Mesendoderm (in vitro differentiated cells): ENCODE results near the gene HAGHL. TPM values are rescaled to one million over a fixed set of nuclear protein-coding genes. Genes with fewer than 3 reads are reported as not detected.

Experiments
- DNase-seq: peaks from one replicate; pipeline ENCODE4 v3.0.0; 2013
- H2AK5ac ChIP-seq: 2 replicates; pipeline ENCODE4 v1.6.1; 2013; ENCODE audit warnings: low read length, inconsistent platforms
- H2BK120ac ChIP-seq: 2 replicates; pipeline ENCODE4 v1.6.1; 2013; ENCODE audit warnings: low read depth, mild to moderate bottlenecking, low read length, moderate library complexity, mixed read lengths
- H2BK15ac ChIP-seq: replicated peaks from 2 replicates; pipeline ENCODE4 v1.6.1; 2013; ENCODE audit warnings: low read depth, mild to moderate bottlenecking, moderate library complexity
- H2BK5ac ChIP-seq: 2 replicates; pipeline ENCODE4 v1.6.1; 2013; ENCODE audit warnings: low read length, inconsistent platforms
- H3K18ac ChIP-seq: 2 replicates; pipeline ENCODE4 v1.6.1; 2013; ENCODE audit warnings: mild to moderate bottlenecking, low read length, mixed read lengths
- H3K23ac ChIP-seq: one replicate; pipeline ENCODE4 v1.6.1; 2013; ENCODE audit warnings: low read length
- H3K27ac ChIP-seq: 2 replicates; pipeline ENCODE4 v1.5.1; 2013; ENCODE audit warnings: low read depth, mild to moderate bottlenecking, inconsistent platforms, low read length, moderate library complexity
- H3K27me3 ChIP-seq: 2 replicates; pipeline ENCODE4 v1.6.1; 2013; ENCODE audit warnings: low read length, control low read depth, mild to moderate bottlenecking, inconsistent platforms; ENCODE audit not compliant: insufficient read depth, poor library complexity
- H3K36me3 ChIP-seq: 2 replicates; pipeline ENCODE4 v1.6.1; 2013; ENCODE audit warnings: low read length, inconsistent platforms; ENCODE audit not compliant: control insufficient read depth, insufficient read depth
- H3K4ac ChIP-seq: one replicate; pipeline ENCODE4 v1.6.1; 2013; ENCODE audit warnings: low read depth, mild to moderate bottlenecking, low read length, moderate library complexity
- H3K4me1 ChIP-seq: 2 replicates; pipeline ENCODE4 v1.6.1; 2013; ENCODE audit warnings: low read depth, low read length, inconsistent platforms; ENCODE audit not compliant: control insufficient read depth
- H3K4me2 ChIP-seq: 2 replicates; pipeline ENCODE4 v1.6.1; 2013; ENCODE audit warnings: low read length
- H3K4me3 ChIP-seq: 2 replicates; pipeline ENCODE4 v1.5.1; 2013; ENCODE audit warnings: mild to moderate bottlenecking, low read length
- H3K56ac ChIP-seq: one replicate; pipeline ENCODE4 v1.6.1; 2013; ENCODE audit warnings: low read length
- H3K79me1 ChIP-seq: 2 replicates; pipeline ENCODE4 v1.6.1; 2013; ENCODE audit warnings: low read length, inconsistent platforms
- H3K79me2 ChIP-seq: 2 replicates; pipeline ENCODE4 v1.6.1; 2013; ENCODE audit warnings: mild to moderate bottlenecking, low read length; ENCODE audit not compliant: control insufficient read depth, insufficient read depth
- H3K9ac ChIP-seq: 2 replicates; pipeline ENCODE4 v1.6.1; 2013; ENCODE audit warnings: low read length, inconsistent platforms
- H4K5ac ChIP-seq: one replicate; pipeline ENCODE4 v1.6.1; 2013; ENCODE audit warnings: low read length
- H4K8ac ChIP-seq: one replicate; pipeline ENCODE4 v1.6.1; 2013; ENCODE audit warnings: low read depth, mild to moderate bottlenecking, control low read depth, low read length, moderate library complexity
- WGBS: extraction: QIAGEN DNeasy Blood & Tissue Kit; methylation state at CpG from one replicate; pipeline ENCODE4 v1.1.7; 2013; ENCODE audit warnings: low lambda C conversion rate, missing lambda C conversion rate; ENCODE audit not compliant: insufficient coverage; ENCODE audit errors: extremely low coverage; 5-methylcytosine and 5-hydroxymethylcytosine counted together
- small RNA-seq: library from polyadenylated mRNA; stranded (forward); fragments of <200 nt; extraction: miRNeasy Mini kit (QIAGEN cat#:217004); gene quantifications from one replicate; pipeline ENCODE3, GENCODE V24; 2013; ENCODE audit not compliant: insufficient read depth

Gene HAGHL

GRCh38 chr16:776824-777223 is 49.9 kb downstream of the HAGHL start:
- Histone ChIP-seq H4K5ac (no peak overlapping the region), H4K8ac (no peak overlapping the region), H3K4me3 (no peak overlapping the region), H3K56ac (no peak overlapping the region), H3K4me1 (no peaks in the 10 kb centered on the region), H2BK15ac (no peak overlapping the region), H3K79me2 (no peaks in the 10 kb centered on the region), H3K4ac (no peak overlapping the region), H3K79me1 (no peaks in the 10 kb centered on the region), H3K18ac (no peak overlapping the region), H2AK5ac (no peak overlapping the region), H2BK5ac (no peak overlapping the region), H3K4me2 (no peak overlapping the region), H2BK120ac (no peak overlapping the region), H3K27me3 (no peaks in the 10 kb centered on the region), H3K23ac (no peak overlapping the region), H3K36me3 (no peaks in the 10 kb centered on the region), H3K27ac (no peak overlapping the region), H3K9ac (no peak overlapping the region)
- no peak for DNase-seq
- no CpG with 5 or more reads among the region's 9 CpGs for WGBS

DNA sequence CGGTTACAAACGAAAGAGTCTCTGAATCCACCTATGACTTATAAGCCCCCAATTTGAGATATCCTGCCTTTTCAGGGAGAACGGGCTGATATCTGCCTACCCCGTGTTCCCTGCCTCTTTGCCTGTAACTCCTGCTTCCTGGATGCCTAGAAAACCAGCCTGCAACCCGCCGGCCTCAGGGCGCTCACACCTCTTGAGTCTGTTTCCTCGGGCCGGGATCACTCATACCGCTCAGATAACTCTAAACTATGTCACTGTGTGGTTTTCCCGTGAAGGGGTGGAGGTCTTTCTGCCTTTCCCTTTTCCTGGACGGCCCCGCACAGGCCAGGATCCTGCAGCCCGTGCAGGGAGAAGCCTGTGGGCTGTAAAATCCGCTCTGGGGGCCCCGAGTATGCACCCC is 50.9 kb downstream of the HAGHL start:
- WGBS = no CpG with 5 or more reads among the region's 16 CpGs
- Histone ChIP-seq H3K9ac (no peak overlapping the region), H3K27ac (no peak overlapping the region), H2BK15ac (no peak overlapping the region), H3K4me2 (no peak overlapping the region), H3K4me3 (no peak overlapping the region), H2AK5ac (no peak overlapping the region), H3K79me2 (no peaks in the 10 kb centered on the region), H3K27me3 (no peaks in the 10 kb centered on the region), H4K5ac (no peak overlapping the region), H2BK120ac (no peak overlapping the region), H3K23ac (no peak overlapping the region), H3K18ac (no peak overlapping the region), H2BK5ac (no peak overlapping the region), H3K56ac (no peak overlapping the region), H3K36me3 (no peaks in the 10 kb centered on the region), H3K4ac (no peak overlapping the region), H3K4me1 (no peaks in the 10 kb centered on the region), H4K8ac (no peak overlapping the region), H3K79me1 (no peaks in the 10 kb centered on the region)
- peak; percentile 41 for DNase-seq

- Histone ChIP-seq H3K4me3 (no peak overlapping the region), H3K9ac (no peak overlapping the region), H3K56ac (no peak overlapping the region), H3K23ac (no peak overlapping the region), H2BK15ac (no peak overlapping the region), H3K79me2 (no peaks in the 10 kb centered on the region), H3K27me3 (no peaks in the 10 kb centered on the region), H4K8ac (no peak overlapping the region), H3K4me1 (no peaks in the 10 kb centered on the region), H3K36me3 (no peaks in the 10 kb centered on the region), H3K4me2 (no peak overlapping the region), H3K27ac (no peak overlapping the region), H3K4ac (no peak overlapping the region), H2AK5ac (no peak overlapping the region), H2BK120ac (no peak overlapping the region), H3K79me1 (no peaks in the 10 kb centered on the region), H2BK5ac (no peak overlapping the region), H4K5ac (no peak overlapping the region), H3K18ac (no peak overlapping the region)
- no peak for DNase-seq
- no CpG with 5 or more reads among the region's 11 CpGs for WGBS
Measured at GRCh38 chr16:778447-778846, 51.5 kb downstream of the HAGHL start.

- Histone ChIP-seq H3K23ac (no peak overlapping the region), H3K18ac (no peak overlapping the region), H2BK15ac (no peak overlapping the region), H3K4me2 (no peak overlapping the region), H3K9ac (no peak overlapping the region), H3K4me3 (no peak overlapping the region), H3K36me3 (no peaks in the 10 kb centered on the region), H3K27ac (no peak overlapping the region), H2AK5ac (no peak overlapping the region), H2BK120ac (no peak overlapping the region), H4K8ac (no peak overlapping the region), H3K27me3 (no peaks in the 10 kb centered on the region), H4K5ac (no peak overlapping the region), H3K4me1 (no peaks in the 10 kb centered on the region), H3K56ac (no peak overlapping the region), H3K79me1 (no peaks in the 10 kb centered on the region), H3K79me2 (no peaks in the 10 kb centered on the region), H3K4ac (no peak overlapping the region), H2BK5ac (no peak overlapping the region)
- DNase-seq = no peak
- WGBS = 100% methylated on average over 2 of the region's 6 CpGs
Measured at GRCh38 chr16:778909-779527, 52.1 kb downstream of the HAGHL start.

Small RNAs within 50 kb of the gene (small RNA-seq; reads per million reads assigned to genes)
- not detected for gene MIR662
